ENCODE measurements around the gene EEF1E1.

The EEF1E1 gene

DNA sequence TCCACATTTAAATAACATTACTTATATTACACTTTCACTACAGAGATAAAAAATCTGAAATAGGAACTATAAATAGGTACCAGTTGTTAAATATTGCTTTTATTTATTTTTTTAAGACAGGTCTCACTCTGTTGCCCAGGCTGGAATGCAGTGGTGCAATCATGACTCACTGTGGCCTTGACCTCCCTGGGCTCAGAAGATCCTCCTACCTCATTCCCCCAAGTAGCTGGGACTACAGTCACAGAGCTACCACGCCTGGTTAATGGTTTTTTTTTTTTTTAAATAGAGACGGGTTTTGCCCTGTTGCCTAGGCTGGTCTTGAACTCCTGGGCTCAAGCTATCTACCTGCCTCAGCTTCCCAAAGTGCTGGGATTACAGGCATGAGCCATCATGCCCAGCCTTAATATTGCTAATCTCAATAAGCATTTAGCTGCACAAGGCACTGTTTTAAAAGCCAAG, 17.3 kb downstream of the EEF1E1 start (continued):
- TF ChIP-seq, protein P1, sequence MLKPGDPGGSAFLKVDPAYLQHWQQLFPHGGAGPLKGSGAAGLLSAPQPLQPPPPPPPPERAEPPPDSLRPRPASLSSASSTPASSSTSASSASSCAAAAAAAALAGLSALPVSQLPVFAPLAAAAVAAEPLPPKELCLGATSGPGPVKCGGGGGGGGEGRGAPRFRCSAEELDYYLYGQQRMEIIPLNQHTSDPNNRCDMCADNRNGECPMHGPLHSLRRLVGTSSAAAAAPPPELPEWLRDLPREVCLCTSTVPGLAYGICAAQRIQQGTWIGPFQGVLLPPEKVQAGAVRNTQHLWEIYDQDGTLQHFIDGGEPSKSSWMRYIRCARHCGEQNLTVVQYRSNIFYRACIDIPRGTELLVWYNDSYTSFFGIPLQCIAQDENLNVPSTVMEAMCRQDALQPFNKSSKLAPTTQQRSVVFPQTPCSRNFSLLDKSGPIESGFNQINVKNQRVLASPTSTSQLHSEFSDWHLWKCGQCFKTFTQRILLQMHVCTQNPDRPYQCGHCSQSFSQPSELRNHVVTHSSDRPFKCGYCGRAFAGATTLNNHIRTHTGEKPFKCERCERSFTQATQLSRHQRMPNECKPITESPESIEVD (tag by site-specific recombination; IDR thresholded peaks at IDR 0.05): peak; percentile 73
- TF ChIP-seq ZNF148 (tag by site-specific recombination; IDR thresholded peaks at IDR 0.05; ENCODE audit: borderline replicate concordance) (no peak), ZNF394 (tag by site-specific recombination; IDR thresholded peaks at IDR 0.05; ENCODE audit: borderline replicate concordance) (no peak), MEIS1 (CRISPR knock-in tag; IDR thresholded peaks at IDR 0.05; ENCODE audit: borderline replicate concordance) (no peak), ZBTB7A (tag by site-specific recombination; IDR thresholded peaks at IDR 0.05; ENCODE audit: low read depth) (no peak), ZNF529 (tag by site-specific recombination; IDR thresholded peaks at IDR 0.05; ENCODE audit: insufficient replicate concordance) (no peak), SP3 (tag by site-specific recombination; IDR thresholded peaks at IDR 0.05) (peak; percentile 49), ZNF121 (tag by site-specific recombination; IDR thresholded peaks at IDR 0.05) (0 out of 2 replicates have a peak, but pooled peaks have one; percentile 49), KLF7 (tag by site-specific recombination; IDR thresholded peaks at IDR 0.05; ENCODE audit: borderline replicate concordance) (no peak), BCL6B (tag by site-specific recombination; IDR thresholded peaks at IDR 0.05) (no peak), ZNF10 (tag by site-specific recombination; IDR thresholded peaks at IDR 0.05) (no peak), MYNN (tag by site-specific recombination; IDR thresholded peaks at IDR 0.05; ENCODE audit: borderline replicate concordance) (no peak), GLI2 (tag by site-specific recombination; IDR thresholded peaks at IDR 0.05; ENCODE audit: borderline replicate concordance, low read depth) (no peak), ZNF133 (tag by site-specific recombination; IDR thresholded peaks at IDR 0.05) (no peak), ZNF324 (tag by site-specific recombination; IDR thresholded peaks at IDR 0.05) (no peak), ZNF341 (tag by site-specific recombination; IDR thresholded peaks at IDR 0.05; ENCODE audit: low read depth) (no peak), ZNF140 (tag by site-specific recombination; IDR thresholded peaks at IDR 0.05) (no peak), ZNF175 (tag by site-specific recombination; IDR thresholded peaks at IDR 0.05) (no peak), ZNF16 (tag by site-specific recombination; IDR thresholded peaks at IDR 0.05; ENCODE audit: low read depth) (no peak), ZNF585B (tag by site-specific recombination; IDR thresholded peaks at IDR 0.05) (no peak), ZNF221 (tag by site-specific recombination; IDR thresholded peaks at IDR 0.05; ENCODE audit: borderline replicate concordance) (no peak), ZNF701 (tag by site-specific recombination; IDR thresholded peaks at IDR 0.05) (no peak), ZNF114 (tag by site-specific recombination; IDR thresholded peaks at IDR 0.05) (no peak), HOXD13 (CRISPR knock-in tag; IDR thresholded peaks at IDR 0.05; ENCODE audit: borderline replicate concordance) (no peak), ZNF37A (tag by site-specific recombination; IDR thresholded peaks at IDR 0.05) (no peak), ZNF596 (tag by site-specific recombination; IDR thresholded peaks at IDR 0.05) (no peak), ZFP69B (tag by site-specific recombination; IDR thresholded peaks at IDR 0.05) (no peak), ZNF48 (tag by site-specific recombination; IDR thresholded peaks at IDR 0.05) (no peak), ZNF138 (tag by site-specific recombination; IDR thresholded peaks at IDR 0.05; ENCODE audit: borderline replicate concordance) (no peak), ZBTB21 (tag by site-specific recombination; IDR thresholded peaks at IDR 0.05) (0 out of 2 replicates have a peak, but pooled peaks have one; percentile 17)
- TF ChIP-seq, protein P2, sequence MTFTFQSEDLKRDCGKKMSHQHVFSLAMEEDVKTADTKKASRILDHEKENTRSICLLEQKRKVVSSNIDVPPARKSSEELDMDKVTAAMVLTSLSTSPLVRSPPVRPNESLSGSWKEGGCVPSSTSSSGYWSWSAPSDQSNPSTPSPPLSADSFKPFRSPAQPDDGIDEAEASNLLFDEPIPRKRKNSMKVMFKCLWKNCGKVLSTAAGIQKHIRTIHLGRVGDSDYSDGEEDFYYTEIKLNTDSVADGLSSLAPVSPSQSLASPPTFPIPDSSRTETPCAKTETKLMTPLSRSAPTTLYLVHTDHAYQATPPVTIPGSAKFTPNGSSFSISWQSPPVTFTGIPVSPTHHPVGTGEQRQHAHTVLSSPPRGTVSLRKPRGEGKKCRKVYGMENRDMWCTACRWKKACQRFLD (tag by site-specific recombination; IDR thresholded peaks at IDR 0.05): no peak
- TF ChIP-seq, protein P3, sequence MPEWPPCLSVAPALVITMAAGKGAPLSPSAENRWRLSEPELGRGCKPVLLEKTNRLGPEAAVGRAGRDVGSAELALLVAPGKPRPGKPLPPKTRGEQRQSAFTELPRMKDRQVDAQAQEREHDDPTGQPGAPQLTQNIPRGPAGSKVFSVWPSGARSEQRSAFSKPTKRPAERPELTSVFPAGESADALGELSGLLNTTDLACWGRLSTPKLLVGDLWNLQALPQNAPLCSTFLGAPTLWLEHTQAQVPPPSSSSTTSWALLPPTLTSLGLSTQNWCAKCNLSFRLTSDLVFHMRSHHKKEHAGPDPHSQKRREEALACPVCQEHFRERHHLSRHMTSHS (tag by site-specific recombination; IDR thresholded peaks at IDR 0.05): no peak
